Activated CD4-positive, alpha-beta T cell treated with anti-CD3 and anti-CD28 coated beads, Interleukin-10, Interleukin-2, amounts not matched to agents 100 ng/mL and 50 ng/mL, durations not matched to agents 16 hours and 8 hours (primary cell): Measurements from ENCODE around the gene MNDA.

Experiments used
- DNase-seq: peaks from one replicate; pipeline ENCODE4 v3.0.0-alpha.2; 2020

The MNDA gene

DNA sequence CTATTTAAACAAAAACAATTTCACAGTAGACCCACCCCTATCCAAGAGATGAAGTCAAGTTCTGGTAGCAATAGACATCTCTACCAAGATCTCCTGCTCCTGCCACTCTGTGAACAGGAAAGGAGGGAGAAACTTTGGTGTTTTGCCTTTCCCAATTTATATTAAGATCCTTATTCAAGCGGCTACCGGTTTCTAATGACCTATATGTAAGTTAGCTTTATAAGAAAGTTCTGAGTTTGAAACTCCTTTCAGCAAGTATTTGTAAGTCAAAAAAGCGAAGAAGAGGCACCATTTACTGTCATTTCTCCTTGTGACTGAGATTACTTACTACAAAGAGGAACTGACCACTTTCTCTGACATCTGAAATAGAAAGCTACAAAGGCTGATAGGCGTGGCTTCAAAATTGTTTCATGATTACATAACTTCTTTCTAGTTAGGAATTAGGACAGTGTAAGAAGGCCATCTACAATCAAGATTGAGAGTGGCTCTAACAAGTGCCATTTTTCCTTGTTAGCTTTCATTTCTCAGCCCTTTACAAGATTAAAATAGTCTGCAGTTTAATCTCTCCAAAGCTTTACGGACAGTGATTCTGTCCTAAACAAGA is at the start of gene MNDA:
MNDA (plus strand) TSS at position 448 of the 604 bp plus-strand sequence. CDS start 10,803 bp downstream, outside the sequence.
- DNase-seq, result no peak

DNA sequence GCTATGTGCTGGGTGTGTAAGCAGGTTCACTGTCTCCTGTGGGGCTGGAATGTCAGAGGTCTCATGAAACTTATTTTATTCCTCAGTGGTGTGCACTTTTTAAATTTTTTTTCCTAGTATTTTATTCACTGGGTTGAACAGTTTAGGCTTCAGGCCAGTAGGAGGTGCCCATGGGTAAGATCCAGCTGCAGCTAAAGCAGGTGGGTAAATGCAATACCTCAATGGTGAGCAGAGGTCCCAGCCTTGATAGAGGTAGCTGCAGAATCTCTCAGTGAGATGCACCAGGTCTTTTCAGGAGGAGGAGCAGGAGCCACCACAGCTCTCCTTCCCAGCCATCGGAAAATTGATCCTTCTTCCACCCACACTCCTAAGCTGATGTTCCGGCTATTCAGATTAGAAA is 37.5 kb upstream of the MNDA start:
- DNase-seq, result peak; percentile 41

DNA sequence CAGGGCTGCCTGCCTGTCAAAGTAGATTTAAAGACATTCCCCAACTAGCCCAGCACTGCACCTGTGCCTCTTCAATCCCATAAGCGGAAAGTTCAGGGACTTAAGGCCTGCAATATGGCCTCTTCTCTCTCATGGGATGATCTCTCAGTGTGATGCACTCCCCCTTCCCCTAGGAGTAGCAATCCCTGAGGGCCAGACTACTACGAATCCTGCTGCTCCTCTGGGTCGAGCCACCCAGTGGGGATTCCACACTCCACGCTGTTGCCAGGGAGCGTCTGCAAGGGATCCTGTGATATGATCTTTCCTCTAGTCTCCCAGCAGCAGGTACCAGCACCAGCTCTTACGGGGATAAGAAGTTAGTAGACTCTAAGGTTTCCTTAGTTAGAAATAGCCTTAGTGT is 36.9 kb upstream of the MNDA start:
- DNase-seq, result no peak

DNA sequence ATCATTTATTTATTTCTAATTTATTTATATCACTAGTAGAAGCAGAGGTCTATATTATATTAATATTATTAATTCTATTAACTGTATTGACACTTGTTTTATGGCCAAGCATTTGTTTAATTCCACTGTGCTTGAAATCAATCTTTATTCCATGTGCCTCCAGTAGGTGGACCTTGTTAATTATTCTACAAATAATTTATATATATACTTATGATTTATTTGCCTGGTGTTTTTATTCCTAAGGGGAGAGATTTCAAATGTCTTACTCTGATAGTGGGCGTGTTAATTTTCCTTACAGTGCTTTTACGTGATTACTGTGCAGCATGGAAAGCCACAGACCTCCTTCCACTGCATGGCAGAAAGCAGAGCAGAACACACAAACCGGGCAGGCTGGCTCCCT is 32.6 kb upstream of the MNDA start:
- no peak for DNase-seq

DNA sequence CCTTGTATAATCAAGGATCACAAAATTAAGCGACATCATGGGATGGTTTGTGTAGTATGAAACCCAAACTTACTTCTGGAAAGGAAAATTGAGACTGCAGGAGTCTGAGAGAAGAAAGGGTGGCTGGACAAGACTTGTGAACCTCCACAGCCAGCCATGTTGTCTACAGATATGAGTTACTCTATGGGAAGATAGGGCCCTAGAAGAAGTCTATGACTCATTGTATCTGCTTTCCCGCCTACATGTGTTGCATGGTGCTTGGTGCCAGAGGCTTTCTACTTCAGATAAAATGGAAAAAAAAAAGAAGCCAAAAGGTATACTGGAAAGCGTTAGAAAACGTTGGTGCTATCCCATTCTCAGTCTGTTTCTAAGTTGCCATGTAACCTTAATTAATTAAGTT is 31.5 kb upstream of the MNDA start:
- no peak for DNase-seq

DNA sequence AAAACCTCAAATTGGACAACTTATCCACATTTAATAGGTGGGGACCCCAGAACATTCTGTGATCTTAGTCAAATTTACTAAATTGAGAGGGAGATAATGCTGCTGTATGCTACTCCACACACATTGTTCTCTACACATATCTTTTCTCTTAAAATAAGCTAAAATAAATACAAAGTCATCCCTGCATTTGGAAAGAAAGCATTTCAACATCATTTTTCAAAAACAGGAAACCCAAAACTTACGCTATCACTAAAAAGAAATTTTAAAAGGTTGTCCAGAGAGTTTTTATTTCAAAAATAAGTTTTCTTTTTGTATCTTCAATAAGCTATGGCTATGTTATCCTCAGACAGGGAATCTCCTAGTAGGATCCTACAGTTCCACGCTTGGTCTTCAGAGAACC is 30.6 kb upstream of the MNDA start:
- DNase-seq, result no peak

DNA sequence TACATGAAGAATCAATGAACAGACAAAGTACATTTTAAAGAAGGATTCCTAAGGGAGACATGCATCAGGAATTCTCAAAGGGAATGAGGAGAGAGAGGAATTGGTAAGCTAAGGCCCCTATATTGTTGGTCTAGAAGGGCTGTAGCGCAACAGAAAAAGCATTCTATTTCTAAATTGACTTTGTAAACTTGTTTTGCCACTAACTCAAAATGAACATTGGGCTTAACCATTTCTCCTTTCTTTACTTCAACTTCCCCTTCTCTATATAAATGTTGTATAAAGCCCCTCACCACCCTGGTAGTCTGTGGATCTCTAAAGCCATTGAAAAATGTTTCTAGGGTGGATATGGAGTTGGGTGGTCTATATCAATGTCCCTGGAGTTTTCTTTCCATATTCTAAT is 29.8 kb upstream of the MNDA start:
- DNase-seq, result no peak

DNA sequence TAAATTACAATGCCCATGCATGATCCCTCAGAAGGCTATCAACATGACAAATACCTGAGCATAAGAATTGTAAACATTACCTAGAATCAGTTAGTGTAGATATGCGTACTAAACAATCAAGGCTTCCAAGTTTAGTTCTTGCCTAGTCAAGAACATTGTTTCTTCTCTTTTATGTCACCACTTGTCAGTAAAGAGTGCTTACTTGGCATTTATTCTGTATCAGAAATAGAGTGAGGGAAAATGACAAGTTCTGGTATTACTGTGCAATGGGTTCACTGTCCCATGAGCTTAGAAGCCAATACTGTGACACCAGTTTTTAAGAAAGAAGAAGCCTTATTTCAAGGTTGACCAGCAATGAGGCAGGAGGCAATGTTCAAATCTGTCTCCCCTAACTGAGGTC is 27.5 kb upstream of the MNDA start:
- DNase-seq, result no peak

DNA sequence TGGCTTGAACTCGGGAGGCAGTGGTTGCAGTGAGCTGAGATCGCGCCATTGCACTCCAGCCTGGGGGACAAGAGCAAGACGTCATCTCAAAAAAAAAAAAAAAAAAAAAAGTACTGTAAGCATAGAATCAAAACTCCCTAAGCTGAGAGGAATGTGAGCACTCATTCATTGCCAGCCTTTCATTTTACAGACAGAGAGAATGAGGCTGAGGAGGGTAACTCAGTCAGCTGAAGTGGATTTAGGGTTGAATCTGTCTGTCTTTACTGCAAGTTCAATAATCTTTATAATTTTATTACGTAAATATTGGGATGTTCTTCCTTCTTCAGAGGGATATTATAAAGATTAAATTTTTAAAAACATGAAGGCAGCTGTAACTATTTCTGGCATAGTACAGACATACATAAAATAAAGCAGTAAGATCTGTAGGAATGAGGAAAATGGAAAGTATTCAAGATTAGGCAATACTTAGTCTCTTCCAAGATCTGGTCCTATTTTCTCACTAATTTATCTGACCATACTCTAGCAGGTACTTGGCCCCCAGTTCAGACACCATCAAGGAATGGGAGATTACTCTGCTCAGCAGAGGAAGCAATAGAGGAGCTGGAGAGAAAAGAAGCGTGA is 24.1 kb upstream of the MNDA start:
- no peak for DNase-seq

DNA sequence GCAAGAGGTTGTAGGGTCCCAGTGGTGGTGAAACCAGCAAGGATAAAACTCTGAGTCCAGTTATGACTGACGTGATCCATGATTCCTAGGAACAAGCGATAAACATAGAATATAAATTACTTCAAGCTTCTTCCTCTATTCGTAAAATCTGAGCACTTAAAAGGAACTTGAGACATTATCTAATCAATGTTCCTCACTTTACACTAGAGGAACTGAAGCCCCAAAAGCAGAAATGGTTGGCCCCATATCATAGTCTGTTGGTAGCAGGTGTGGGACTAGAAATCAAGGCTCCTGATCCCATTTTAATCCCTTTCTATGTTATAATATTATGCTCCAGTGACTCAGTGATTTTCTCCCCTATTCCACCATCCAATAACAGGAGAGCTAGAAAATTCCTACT is 21.9 kb upstream of the MNDA start:
- no peak for DNase-seq

DNA sequence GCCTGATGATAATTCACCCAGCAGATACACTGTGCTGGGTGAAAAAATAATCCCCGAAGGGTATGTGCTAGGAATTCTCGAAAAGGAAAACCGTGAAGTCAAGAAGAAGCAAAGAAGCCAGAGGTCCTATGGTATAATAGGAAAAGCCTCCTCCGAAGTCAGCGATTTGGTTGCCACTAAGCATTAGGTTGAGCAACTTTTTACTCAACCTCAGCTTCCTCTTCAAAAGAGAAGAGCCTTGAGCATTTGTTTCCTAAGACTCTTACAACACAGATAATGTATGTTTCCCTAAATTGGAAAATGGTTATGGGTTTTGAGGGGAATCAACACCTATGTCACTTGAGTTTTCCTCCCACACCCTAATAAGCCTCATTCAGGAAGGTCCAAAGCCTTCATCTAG is 21.3 kb upstream of the MNDA start:
- no peak for DNase-seq

DNA sequence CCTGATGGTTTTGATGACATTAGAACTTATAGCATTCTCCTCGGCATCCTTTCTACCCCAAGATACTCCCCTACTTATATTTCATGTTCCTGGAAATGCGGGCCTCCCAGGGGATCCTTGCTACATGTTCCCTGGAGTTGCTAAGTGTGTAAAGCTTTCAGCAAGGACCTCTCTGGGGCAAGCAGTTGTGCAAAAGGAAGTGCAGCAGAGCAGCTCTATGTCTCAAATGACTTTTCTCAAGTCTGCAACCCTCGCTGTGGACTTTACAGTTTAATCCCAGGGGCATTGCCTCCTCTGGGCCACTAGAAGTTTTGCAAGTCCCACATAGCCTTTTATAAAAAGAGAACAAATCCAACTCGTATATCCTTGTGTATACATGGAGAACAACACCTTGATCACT is 20.8 kb upstream of the MNDA start:
- no peak for DNase-seq

DNA sequence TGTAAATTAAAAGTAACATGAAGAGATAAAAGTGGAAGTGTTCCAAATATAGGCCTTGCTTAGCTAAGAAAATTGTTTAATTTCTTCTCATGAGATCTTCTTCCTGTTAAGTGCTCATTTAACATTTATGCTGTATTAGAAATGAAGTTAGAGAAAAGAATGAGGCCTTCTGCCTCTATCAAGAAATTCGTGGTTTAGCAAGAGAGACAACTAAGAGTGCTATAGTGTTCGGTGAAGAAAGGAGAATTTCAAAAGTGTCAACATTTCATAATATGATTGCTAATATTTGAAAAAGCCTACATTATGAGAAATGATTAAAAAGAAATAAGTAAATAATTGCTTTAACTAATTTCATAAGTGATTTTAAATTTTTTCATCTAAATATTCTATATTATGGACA is 18.8 kb upstream of the MNDA start:
- DNase-seq, result no peak

DNA sequence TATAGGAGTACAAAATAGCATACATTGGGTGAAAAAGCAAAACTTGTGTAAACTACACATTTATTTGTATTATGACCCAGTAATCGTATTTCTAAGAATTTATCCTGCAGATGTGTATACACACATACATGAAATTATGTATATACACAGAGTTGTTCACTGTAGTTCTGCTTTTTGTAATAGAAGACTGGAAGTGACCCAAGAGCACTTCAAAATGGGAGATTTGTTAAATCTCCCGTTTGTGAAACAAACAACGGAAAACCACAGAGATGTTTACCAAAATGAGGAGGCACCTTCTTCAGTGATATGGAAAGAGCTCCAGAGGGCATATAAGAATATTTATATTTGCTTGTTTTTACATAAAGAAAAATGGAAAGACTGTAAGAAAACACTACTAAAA is 18.0 kb upstream of the MNDA start:
- no peak for DNase-seq

DNA sequence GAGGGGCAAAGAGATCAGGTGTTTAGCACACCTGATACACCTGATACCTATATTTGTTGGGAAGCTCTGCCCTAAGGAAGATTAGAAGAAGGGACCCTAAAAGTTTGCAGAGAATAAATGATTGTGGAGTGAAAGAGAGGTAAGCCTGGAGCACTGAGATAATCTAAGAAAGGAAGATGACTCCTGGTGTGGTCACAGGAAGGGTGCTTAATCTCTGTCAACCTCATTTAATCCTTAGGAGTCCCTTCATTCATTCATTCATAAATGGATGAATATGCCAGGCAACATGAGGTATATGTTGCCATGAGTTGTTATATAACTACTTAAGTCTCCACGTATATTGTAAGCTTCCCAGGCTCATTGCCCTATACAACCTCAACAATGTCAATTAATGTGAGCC is 16.2 kb upstream of the MNDA start:
- DNase-seq, result no peak

DNA sequence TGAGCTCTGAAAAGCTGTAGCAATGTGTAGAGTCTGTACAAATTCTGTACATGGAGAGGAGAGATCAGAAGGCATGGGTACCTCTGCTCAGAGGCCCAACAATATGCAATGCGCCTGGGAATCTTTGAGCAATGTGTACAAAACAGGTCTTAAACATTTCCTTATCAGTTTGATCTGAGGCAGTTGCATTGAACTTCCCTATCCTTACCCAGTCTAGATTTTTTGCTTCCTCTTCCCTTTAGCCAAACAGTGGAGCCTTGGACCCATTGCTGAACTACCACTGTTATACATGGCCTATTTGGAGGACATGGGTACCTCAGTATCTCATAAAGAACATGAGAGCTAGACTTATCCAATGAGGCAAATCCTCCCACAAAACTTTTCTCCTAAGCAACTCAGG is 12.6 kb upstream of the MNDA start:
- no peak for DNase-seq

DNA sequence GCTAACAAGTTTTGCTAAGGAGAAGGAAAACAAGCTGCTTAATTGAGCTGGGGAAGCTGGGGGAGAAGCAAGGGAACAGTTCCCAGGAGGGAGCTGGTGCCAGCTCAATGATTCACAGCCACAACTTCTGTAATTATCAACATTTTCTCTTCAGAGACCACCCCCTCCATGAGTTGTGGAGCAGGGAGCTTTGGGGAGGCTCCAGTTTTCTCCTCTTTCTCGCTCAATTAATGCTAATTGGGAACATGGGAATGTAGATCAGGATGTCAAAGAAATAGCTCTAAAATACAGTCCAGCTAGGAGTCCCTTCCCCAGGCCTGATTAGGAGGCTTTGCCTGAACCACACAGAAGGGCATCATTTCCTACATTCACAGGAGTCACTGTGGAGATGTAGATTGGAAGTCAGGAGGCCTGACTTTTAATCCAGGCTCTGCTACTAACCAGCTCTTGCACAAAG is 12.1 kb upstream of the MNDA start:
- DNase-seq, result no peak

DNA sequence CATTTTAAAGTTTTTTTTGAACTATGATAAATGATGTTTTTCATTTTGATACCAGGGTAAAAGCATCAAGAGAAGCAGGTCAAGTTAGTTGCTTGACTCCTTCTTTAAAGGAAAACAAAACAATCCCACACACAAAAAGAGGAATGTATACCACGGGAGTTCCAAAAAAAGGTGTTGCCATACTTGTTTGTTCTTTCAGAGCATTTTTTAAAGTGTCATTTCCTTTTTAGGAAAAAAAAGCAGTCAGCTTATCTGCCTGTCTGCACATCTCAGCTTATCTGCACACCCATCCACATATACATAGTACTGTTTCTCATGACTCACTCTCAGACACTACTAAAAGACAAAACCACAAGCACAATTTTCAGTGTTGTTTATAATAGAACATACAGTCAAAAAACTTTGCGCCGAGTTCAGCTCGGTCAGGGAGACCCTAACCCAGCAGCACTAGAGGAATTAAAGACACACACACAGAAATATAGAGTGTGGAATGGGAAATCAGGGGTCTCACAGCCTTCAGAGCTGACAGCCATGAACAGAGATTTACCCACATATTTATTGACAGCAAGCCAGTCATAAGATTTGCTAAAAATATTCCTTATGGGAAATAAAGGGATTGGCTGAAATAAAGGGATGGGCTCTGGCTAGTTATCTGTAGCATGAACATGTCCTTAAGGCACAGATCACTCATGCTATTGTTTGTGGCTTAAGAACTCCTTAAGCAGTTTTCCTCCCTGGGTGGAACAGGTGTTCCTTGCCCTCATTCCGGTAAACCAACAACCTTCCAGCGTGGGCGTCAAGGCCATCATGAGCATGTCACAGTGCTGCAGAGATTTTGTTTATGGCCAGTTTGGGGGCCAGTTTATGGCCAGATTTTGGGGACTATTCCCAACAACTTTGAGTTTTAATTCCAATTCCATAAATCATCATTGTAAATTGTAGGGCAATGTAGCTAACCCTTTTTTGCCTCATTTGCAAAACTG is 11.4 kb upstream of the MNDA start:
- peak; percentile 75 for DNase-seq

DNA sequence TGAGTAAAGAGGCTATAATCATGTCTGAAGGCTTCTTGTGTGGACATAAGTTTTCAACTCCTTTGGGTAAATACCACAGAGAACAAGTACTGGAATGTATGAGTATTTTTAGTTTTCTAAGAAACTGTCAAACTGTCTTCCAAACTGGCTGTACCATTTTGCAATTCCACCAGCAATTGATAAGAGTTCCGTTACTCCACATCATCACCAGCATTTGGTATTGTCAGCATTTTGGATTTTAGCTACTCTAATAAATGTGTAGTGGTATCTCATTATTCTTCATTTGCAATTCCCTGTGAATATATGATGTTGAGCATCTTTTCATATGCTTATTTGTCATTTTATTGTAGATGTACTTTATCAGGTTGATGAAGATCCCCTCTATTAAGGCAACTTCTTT is 9.4 kb upstream of the MNDA start:
- no peak for DNase-seq

DNA sequence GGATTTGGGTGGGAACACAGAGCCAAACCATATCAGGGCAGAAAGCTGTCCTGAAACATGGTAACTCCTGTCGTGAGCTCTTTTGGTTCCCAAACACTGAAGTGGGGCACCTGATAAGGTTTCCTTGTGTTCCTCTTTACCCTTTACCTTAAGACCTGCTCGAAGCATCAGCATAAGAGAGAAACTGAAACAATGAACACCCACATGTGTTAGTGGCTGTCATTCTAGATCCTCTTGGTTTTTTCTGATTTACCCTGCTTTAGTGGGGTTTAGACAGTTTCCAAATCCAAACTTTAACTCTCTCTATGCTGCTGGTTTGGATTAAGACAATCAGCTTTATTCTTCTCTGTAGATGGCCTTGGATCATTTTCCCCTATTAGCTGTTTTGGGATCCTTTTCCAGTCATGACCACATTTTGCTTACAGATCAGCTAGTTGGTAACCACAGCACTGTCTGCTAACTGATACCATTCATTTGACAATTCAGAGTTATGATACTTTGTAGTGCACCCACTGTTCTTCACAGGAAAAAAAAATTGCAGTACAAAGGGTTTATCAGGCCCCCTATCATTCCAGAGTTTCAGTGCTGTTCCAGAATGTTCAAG is 975 bp upstream of the MNDA start:
- no peak for DNase-seq

DNA sequence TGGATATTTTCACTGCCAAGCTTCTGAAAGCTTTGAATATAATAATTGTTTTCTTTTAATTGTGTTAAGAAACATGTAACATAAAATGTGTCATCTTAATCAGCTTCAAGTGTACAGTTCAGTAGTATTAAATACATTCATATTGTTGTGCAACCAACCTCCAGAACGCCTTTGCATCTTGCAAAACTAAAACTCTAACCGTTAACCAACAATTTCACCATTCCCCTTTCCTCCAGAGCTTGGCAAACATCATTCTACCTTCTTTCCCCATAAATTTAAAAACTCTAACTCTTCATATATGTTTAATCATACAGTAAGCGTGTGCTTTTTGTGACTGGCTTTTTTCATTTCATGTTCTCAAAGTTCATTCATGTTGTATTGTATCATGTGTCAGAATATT is 2.1 kb downstream of the MNDA start:
- no peak for DNase-seq

DNA sequence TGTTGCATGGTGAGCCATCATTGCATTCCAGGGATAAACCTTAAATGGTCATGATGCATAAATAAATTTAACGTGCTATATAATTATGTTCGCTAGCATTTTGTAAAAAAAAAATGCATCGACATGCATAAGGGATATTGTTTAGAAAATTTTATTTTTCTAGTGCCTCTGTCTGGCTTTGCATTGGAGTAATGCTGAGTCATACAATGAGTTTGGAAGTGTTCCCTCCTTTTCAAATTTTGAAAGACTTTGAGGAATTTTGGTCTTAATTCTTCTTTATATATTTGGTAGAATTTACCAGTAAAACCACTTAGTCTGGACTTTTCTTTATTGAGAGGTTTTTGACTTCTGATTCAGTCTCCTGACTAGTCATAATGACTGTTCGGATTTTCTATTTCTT is 4.9 kb downstream of the MNDA start:
- DNase-seq, result no peak

DNA sequence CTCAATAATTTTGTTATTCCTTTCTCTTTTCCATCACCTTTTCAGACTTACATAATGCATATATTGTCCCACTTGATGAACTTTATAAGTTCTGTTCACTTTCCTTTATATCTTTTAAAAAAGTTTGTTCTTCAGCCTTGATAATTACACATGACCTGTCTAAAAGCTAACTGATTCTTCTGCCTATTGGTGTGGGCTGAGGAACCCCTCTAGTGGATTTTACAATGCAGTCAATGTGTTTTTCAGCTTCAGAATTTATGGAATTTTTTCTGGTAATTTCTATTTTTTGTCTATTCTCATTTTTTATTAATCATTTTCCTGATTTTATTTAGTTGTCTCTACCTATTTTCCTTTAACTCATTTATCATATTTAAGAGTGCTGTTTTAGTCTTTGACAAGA is 7.5 kb downstream of the MNDA start:
- no peak for DNase-seq

DNA sequence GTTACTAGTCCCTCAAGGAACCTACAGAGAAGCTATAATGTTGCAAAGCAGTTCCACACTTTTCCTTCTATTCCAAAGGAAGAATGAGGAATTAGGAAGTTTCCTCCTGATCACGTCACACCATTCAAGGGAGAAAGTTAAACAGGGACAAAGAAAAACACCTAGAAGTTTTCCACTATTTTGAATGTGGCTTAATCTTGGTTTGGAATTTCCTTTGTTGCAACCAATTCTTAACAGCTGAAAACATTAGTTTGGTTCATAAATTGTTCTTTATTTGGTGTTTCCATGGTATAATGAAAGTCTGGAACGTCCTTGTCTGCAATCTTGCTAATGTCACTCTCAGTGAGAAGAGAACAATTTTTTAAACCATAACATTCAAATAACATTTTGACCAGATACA is 8.4 kb downstream of the MNDA start:
- no peak for DNase-seq
